ENCODE results near the gene PLEKHA6. TPM values are rescaled to one million over a fixed set of nuclear protein-coding genes. Genes with fewer than 3 reads are reported as not detected.

The PLEKHA6 gene
- total and polyA plus RNA-seq, 10 donors = 0.47 to 6.5 (median 2.7) TPM

GRCh38 chr1:204230211-204230610, 129.5 kb downstream of the PLEKHA6 start:
- no peak for TF ChIP-seq POLR2A (IDR thresholded peaks at IDR 0.05)
- TF ChIP-seq CTCF (IDR thresholded peaks at IDR 0.05 in 8 of 11, conservative IDR thresholded peaks at IDR 0.05 in 3 of 11) = no peak
- no peak for TF ChIP-seq POLR2AphosphoS5 (IDR thresholded peaks at IDR 0.05)
- no peak for DNase-seq

GRCh38 chr1:204228896-204229295, 130.8 kb downstream of the PLEKHA6 start:
- Histone ChIP-seq H3K27ac (no peak overlapping the region), H3K4me3 (no peak overlapping the region), H3K27me3 (replicated peaks in 1 of 7) (no peaks in the 10 kb centered on the region), H3K9me3 (no peaks in the 10 kb centered on the region), H3K36me3 (peaks cover 0 to 6% (median 0%) of the 10 kb centered on the region in 6 donors), H3K4me1 (peaks cover 0 to 15% (median 7%) of the 10 kb centered on the region in 6 donors)
- 88 to 97% (median 95%) methylated on average over 13 of the region's 13 CpGs for WGBS, 5 donors
- TF ChIP-seq POLR2A (IDR thresholded peaks at IDR 0.05) (no peak), CTCF (IDR thresholded peaks at IDR 0.05 in 8 of 11, conservative IDR thresholded peaks at IDR 0.05 in 3 of 11) (no peak), POLR2AphosphoS5 (IDR thresholded peaks at IDR 0.05) (no peak)
- no peak for DNase-seq
- intact Hi-C loops (cut with DNase I; ENCODE audit: low total_unique reads) = no loop called here

More at GRCh38 chr1:204230211-204230610, 129.5 kb downstream of the PLEKHA6 start:
- Histone ChIP-seq H3K4me1 (peaks cover 0 to 15% (median 7%) of the 10 kb centered on the region in 6 donors), H3K9me3 (no peaks in the 10 kb centered on the region), H3K4me3 (no peak overlapping the region), H3K27ac (no peak overlapping the region), H3K27me3 (replicated peaks in 1 of 7) (no peaks in the 10 kb centered on the region), H3K36me3 (peaks cover 0 to 6% (median 0%) of the 10 kb centered on the region in 6 donors)
- intact Hi-C loops (cut with DNase I; ENCODE audit: low total_unique reads) = no loop called here
- 82 to 95% (median 89%) methylated on average over 11 to 14 of the region's 14 CpGs for WGBS, 5 donors

GRCh38 chr1:204227996-204228785, 131.5 kb downstream of the PLEKHA6 start:
- no peak overlapping the region for H3K27ac ChIP-seq
- peaks cover 0 to 6% (median 0%) of the 10 kb centered on the region in 6 donors for H3K36me3 ChIP-seq
- TF ChIP-seq POLR2A (IDR thresholded peaks at IDR 0.05) = no peak
- no peaks in the 10 kb centered on the region for H3K27me3 ChIP-seq (replicated peaks in 1 of 7)
- peaks cover 0 to 15% (median 7%) of the 10 kb centered on the region in 6 donors for H3K4me1 ChIP-seq
- no peaks in the 10 kb centered on the region for H3K9me3 ChIP-seq
- H3K4me3 ChIP-seq = no peak overlapping the region
- intact Hi-C loops (cut with DNase I; ENCODE audit: low total_unique reads) = no loop called here
- 74 to 90% (median 88%) methylated on average over 20 of the region's 20 CpGs for WGBS, 5 donors
- DNase-seq = no peak

- Histone ChIP-seq H3K27ac (no peak overlapping the region), H3K36me3 (peaks cover 0 to 6% (median 0%) of the 10 kb centered on the region in 6 donors), H3K9me3 (no peaks in the 10 kb centered on the region), H3K27me3 (replicated peaks in 1 of 7) (no peaks in the 10 kb centered on the region), H3K4me3 (no peak overlapping the region), H3K4me1 (peaks cover 0 to 15% (median 7%) of the 10 kb centered on the region in 6 donors)
- TF ChIP-seq POLR2AphosphoS5 (IDR thresholded peaks at IDR 0.05) (no peak), CTCF (IDR thresholded peaks at IDR 0.05 in 8 of 11, conservative IDR thresholded peaks at IDR 0.05 in 3 of 11) (no peak), POLR2A (IDR thresholded peaks at IDR 0.05) (no peak)
- DNase-seq = no peak
- 94 to 100% (median 96%) methylated on average over 2 of the region's 2 CpGs for WGBS, 5 donors
- intact Hi-C loops (cut with DNase I; ENCODE audit: low total_unique reads) = no loop called here
Observed at GRCh38 chr1:204227351-204227750, 132.4 kb downstream of the PLEKHA6 start.
